ENCODE measurements around the gene CMSS1.

The CMSS1 gene

GRCh38 chr3:99855900-99856299 is 38.2 kb downstream of the CMSS1 start:
- no peak for FAIRE-seq

DNA sequence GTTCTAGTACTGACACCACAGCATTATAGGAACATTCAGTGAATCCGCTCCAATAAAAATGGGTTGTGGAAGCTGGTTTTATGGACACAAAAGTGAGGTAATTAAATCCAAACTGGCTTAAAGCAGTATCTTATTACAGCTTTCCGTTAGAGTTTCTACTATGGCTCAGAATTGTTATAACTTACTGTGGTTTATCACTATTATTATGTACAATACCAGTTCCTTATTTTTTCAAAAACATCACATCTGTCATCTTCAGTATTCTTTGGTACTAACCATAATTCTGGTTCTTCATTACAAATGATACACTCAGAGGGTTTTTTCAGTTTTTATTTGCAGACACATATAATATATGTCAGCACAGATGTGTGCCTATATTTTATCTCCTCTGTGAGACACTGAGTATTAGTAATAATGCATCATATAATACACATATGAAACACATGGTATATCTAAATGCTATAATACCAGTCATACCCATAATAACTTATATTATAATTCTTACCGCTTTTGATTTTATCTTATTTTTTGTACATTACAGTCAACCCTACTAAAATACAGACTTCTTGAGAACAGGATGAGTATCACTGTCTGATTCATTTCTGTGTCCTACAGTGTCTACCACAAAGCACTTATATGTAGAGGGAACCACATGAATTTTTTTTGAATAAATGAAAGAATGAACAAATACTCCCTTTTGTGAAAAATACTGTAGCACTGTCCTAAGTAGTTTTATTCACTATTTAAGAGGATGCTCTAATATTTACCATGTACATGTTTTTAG is 39.0 kb downstream of the CMSS1 start:
- no peak for FAIRE-seq

GRCh38 chr3:99857278-99857677 is 39.6 kb downstream of the CMSS1 start:
- FAIRE-seq = no peak

- FAIRE-seq = no peak
Observed at GRCh38 chr3:99858469-99858868, 40.8 kb downstream of the CMSS1 start.

DNA sequence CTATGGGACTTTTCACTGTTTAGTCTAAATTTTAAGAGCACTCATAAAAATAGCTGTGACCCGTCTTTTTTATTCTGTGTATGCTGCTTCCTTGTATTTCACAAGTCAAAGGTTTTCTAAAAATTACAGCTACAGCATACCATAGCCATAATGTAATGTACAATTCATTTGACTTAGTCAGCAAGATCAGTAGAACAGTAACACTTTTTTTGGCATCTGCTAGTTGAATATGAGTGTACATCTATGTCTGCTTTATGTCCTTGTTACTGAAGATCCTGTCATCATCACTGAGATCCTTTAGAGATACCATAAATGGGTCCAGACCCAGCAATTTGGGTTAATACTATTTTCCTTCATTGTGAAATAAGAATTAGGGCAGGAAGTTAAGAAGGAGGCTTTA is 42.2 kb downstream of the CMSS1 start:
- FAIRE-seq = no peak

DNA sequence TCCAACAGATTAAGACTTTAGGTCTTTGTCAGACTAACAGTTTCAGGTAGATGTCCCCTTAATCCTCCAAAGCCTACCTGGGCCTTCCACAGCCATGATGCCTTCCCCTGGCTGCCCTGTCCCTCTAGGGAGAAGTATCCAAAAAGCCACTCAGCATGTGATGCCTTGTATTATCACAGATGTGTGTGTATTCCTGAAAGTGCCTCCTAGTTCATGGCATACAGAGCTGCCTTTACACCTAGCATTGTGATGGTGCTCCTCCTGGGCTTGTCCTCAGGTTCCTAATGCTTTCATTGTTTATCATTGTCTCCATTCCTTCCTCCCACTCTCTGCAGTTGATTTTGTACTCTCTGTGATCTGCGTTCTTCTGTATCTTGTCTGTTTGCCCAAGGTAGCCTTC is 43.6 kb downstream of the CMSS1 start:
- no peak for FAIRE-seq

- no peak for FAIRE-seq
Observed at GRCh38 chr3:99862208-99862607, 44.5 kb downstream of the CMSS1 start.

GRCh38 chr3:99863002-99863401 is 45.3 kb downstream of the CMSS1 start:
- no peak for FAIRE-seq

DNA sequence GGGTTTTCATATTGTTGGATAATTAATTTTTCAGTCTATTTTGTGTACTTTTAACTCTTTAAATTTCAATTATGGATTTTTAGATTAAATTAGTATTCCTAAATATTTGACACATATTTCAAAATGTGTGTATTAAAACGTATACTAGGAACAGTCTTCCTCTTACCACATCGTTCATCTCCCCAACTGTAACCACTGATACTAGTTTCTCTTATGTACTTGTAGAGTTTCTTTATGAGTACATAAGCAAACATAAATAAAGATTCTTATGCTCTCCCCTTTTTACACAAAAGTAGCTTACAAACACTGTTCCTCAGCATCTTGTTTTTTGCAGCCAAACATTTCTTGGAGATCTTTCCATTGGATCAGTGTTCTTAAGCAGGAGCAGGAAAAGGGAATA is 45.9 kb downstream of the CMSS1 start:
- FAIRE-seq = no peak

DNA sequence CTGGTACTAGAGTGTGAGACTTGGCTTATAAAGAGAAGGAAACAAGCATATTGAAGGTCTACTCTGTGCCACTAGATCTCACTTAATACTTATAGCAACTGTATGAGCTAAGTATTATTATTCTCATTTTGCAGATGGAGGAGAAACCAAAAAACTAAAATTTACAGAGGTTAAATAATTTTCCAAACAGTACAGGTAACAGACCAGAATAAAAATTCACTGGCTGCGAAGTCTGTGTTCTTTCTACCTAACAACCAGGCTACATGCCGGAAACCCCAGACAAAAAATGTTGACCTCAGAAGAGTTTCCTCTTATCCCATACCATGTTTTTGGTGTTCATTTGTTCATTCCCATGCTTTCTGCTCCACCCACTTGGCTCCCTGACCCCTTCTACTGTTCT is 46.6 kb downstream of the CMSS1 start:
- FAIRE-seq = no peak

- no peak for FAIRE-seq
Observed at GRCh38 chr3:99865321-99865720, 47.7 kb downstream of the CMSS1 start.

DNA sequence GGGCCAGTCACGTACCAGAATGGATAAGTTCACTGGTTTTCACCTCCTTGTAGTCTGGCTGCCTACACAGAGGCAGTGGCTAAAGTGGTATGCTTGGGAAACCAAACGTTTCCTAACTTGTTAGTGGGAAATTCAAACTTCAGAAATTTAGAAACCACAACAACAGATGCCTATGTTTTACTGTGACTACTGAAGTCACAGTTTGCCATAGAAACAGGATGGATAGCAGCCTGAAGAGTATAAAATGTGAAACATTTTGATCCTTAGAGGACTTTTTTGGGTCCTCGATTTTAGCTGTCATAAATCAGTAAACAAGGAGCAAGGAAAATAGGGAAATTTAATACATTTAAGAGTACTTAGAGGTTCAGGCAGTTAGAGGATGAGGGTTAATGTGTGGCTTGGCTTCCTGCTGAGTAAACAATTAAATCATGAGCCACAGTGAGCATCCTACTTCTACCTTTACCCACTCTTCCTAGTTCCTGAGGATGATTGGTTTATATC is 48.6 kb downstream of the CMSS1 start:
- no peak for FAIRE-seq

GRCh38 chr3:99867594-99868310 is 50.1 kb downstream of the CMSS1 start:
- no peak for FAIRE-seq

DNA sequence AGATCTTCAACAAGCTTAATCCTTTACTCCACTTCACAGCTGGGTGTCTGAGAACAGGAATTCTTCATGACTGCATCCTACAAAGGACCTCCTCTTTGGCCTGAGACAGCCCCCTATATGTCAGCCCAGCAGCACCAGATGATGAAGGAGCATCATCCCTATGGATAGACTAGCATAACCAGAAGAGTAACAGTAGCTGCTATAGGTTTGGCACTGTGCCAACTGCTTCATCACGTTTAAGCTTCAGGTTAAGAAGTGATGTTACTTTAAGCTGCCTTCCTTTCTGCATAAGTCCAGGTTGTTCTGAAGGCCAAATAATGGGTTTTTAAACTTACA is 50.6 kb downstream of the CMSS1 start:
- no peak for FAIRE-seq

GRCh38 chr3:99869621-99870020 is 52.0 kb downstream of the CMSS1 start:
- FAIRE-seq = no peak

DNA sequence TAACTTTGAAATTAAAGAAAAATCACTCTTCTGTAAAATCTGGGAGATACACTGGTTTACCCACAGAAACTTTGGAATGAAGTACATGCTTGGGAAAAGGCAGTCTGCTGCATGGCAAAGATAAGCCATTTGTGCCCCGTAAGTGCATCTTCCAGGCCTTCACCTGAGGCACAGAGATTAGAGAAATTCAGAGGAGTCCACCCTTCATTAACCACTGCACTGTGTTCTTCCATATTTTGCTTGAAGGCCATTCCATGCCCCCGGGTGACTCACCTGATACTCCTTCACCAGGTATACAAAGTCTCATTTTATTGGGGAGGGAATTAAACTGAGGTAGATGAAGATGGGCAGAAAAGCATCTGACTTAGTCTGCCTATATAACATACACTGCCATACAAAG is 53.0 kb downstream of the CMSS1 start:
- FAIRE-seq = no peak

GRCh38 chr3:99871231-99872045 is 53.8 kb downstream of the CMSS1 start:
- no peak for FAIRE-seq

- FAIRE-seq = no peak
Observed at GRCh38 chr3:99872923-99873254, 55.2 kb downstream of the CMSS1 start.

DNA sequence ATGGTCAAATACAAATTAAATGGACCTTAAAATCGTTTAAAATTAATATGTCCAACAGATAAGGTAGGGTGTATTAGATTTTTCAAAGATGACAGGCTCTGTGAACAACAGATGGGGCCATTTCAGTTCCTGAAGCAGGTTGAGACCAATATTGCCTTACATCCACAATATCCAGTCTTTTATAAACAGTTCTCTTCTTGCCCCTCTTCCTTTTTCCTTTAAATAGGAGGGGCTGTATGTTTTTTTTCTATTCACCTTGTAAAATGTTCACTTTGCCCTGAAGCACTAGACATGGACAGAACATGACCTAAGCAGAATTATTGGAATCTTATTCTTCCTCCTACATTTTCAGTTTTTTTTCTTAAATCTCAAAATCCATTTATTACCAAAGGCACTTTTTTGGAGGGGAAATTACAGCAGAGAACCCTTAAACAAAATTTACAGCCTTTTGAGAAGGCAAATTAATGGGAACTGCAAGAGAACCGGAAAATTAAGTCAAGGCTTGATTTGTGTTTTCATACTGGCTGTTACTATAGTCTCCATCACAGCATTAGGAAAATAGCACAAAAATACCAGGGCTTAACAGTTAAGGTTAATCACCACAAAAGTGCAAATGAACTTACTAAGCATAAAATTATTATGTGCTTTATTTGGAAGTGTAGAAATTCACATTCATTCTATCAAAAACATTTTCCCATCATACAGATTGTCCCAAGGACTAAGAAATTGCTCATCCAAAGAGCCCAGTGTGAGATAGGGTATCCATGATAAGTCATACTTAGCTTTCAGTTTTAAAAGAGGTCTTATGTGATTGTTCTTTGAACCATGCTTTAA is 55.8 kb downstream of the CMSS1 start:
- FAIRE-seq = no peak

DNA sequence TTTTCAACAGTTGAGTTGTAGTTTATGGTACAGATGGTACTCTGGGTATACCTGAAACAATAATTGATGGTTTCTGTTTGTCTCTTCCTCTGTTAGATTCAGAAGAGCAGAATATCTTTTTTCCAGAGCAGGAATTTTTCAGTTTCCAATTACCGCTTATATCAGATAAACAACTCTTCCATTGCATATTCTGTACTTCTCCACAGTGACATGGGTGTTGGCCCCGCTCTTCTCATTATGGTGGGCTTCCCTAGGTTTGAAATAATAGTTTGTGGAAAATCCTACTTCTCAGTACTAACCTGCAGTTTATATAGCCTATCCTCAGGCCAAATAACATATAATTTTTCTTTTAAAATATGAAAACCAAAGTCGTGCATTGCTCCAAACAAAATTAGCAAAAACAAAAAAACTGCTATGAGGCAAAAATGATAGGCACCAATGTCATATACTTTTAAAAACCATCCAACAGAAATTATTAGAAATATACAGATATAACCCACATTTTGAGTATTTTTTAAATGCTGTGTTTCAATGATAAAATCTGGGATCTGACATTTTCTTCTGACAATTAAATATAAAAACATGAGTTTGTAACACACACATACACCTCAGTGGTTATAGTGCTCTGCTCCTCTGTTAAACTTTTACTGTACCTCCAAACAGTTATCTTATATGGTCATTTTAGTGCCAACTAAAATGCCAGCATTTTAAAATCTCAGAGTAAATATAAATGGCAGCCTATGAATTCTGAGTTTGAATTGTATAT is 56.8 kb downstream of the CMSS1 start:
- no peak for FAIRE-seq

- no peak for FAIRE-seq
Observed at GRCh38 chr3:99875581-99875928, 57.9 kb downstream of the CMSS1 start.
